NCI-H1105 (cell line): ENCODE results near the gene SGCG.
"Not testable (repeated sequence)": the region's sequence is repeated elsewhere in the genome, so short reads cannot be mapped to it uniquely, and the experiment has no call there.

Source experiments
- DNase-seq: peaks from one replicate; lab custom pipeline; 2025; lab: John Stamatoyannopoulos, UW

Gene SGCG

GRCh38 chr13:23212671-23213070 lies 31.9 kb downstream of the SGCG start:
- DNase-seq, result no peak

DNA sequence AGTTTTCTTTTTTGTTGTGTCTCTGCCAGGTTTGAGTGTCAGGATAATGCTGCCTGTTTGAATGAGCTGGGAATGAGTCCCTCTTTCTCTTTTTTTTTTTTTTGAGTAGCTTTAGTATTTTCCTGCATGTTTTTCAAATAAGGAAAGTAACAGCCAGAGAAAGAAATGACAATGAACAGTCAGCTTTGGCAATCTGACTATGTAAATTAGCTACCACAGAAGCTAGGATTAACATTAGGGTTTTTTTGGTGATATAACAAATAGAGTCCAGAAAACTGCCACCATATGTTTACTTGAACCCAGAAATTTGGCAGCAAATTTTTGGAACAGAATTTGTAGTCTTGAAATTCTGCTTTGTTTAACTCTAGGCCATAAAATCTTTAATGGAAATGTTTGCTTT lies 50.5 kb downstream of the SGCG start:
- no peak for DNase-seq

- no peak for DNase-seq
Observed at GRCh38 chr13:23235994-23236393, 55.2 kb downstream of the SGCG start.

DNA sequence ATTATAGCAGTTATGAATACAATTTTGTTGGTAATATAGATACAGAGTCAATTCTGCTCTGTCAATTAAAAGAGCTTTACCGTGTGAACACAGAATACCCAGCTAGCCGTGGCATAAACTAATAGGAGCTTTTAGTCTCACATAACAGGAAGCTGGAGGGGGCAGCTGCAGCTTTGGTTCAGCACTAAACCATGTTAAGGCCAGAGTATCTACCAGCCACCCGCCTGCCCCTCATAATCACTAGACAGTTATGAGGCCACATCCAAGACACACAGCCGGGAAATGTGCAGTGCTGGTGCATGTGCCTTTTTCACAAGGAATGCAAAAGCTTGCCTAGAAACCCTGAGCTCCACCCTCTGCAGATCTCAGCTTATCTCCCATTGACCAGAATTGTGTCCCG lies 62.3 kb downstream of the SGCG start:
- DNase-seq, result no peak

GRCh38 chr13:23248410-23248809 lies 67.6 kb downstream of the SGCG start:
- DNase-seq, result not testable (repeated sequence)

DNA sequence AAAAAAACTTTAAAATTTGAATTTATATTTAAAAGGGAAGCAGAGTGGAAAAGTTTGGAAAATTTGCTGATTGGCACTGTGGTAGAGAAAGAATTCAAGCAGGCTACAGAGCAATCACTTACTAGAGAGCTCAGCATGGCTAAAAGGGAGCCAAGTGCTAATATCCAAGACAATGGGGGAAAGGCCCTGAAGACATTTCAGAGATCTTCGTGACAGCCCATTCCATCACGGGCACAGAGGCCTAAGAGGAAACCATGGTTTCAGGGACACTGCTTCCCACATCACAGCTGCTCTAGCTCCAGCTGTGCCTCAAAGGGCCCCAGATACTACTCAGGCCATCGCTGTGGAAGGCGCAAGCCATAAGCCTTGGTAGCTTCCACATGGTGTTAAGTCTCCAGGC lies 73.7 kb downstream of the SGCG start:
- no peak for DNase-seq

DNA sequence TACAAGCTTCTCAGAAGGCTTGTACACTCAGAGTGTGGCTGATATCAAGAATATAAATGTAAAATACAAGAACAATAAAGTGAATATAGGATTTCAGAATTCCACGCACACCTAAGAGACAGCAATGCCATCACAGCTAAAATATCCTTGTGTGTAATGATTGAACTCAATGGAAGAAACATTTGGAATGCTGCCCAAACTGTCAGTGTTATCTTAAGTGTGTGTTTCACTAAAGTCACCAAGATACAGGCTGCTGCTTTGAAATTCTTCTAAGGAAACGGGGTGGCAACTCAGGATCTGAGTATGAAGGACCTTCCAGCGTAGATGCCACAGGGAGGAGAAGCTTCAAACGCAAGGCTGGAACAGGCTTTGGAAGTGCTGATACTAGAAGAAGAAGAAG lies 86.8 kb downstream of the SGCG start:
- no peak for DNase-seq

DNA sequence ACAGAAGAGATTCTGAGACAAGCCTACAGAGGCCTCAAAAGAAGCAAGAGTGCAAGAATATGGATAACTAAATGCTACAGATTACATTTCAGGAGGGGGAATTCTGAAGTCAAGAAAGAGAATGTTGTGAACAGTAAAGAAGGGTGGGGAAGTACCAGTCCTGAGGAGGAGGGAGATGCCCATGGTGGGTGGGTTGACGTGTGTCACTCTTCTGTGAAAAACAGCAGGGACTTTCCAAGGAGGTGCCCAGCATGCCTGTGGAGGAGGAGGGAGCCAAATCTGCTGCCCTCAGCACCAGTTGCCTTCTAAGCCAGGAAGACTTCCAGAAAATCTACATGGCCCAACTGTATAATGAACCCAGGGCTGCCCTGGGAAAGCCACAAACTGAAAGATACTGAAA lies 87.7 kb downstream of the SGCG start:
- DNase-seq, result no peak

GRCh38 chr13:23271331-23271730 lies 90.6 kb downstream of the SGCG start:
- no peak for DNase-seq

- DNase-seq, result no peak
Observed at GRCh38 chr13:23273498-23273897, 92.7 kb downstream of the SGCG start.

DNA sequence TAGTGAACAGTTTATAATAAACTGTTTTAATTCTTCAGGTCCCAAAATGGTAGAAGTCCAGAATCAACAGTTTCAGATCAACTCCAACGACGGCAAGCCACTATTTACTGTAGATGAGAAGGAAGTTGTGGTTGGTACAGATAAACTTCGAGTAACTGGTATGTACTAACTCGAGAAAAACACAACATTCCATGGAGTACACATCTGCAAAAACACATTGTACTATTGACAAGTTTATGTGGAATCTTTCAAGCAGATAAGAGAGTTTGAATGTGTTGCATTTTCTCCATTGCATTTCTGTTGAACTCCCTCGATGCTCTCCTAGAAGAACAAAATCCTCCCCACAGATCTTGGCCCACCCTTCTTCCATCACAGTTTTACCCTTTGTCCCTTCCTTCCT lies 98.5 kb downstream of the SGCG start:
- no peak for DNase-seq

DNA sequence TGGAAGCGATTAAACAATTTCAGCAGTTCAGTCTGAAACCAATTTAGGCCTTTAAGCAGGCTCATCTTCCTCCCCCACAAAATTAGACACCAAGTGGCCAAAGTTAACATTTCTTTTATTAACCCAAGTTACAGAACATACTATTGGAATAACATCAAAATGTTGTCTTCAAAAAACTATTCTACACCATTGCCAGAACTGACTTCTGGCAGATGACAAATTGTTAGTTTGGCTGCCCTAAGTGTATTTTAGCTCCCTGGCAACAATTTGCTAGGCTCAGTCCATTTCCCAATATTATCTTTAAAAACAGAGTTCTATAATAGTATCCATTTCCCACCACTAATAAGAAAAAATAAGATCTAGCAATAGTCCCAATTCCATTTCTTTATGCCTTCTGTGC lies 107.8 kb downstream of the SGCG start:
- DNase-seq, result no peak

DNA sequence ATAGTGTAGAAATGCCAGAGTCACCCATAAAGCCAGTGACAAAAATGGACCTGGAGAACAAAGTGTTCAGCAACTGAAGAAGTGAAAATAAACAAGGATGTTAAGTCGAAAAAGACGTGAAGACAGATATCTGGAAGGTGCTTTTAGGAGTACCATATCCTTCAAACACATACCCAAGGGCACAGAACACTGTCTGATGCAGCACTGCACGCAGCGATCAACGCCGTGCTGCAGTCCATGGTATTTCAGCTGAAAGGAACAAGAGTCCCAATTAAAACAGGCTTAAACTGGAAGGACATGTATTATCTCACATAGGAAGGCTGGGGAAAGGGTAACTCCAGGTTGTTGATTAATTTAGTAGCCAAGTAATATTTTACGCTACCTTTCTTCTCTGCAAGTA lies 108.2 kb downstream of the SGCG start:
- DNase-seq, result no peak

- DNase-seq, result peak; percentile 59
Observed at GRCh38 chr13:23289917-23290357, 109.2 kb downstream of the SGCG start.

DNA sequence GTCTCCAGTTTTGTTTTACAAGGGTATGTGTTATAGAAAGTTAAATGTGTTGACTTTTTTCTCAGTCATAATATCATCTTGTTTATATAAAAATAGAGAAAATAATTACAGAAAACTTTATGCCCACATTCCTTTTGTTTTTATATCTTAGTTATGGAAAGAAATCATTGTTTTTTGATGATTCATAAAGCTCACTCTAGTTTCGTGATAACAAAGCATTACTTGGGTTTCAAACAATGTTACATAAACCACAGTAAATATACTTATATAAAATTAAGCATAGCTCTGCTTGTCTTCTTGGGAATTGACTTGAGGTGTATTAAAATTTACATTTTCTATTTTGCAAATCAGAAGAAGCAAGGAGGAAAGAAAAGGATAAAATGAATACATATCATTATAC lies 111.8 kb downstream of the SGCG start:
- no peak for DNase-seq

GRCh38 chr13:23314837-23315236 lies 134.1 kb downstream of the SGCG start:
- not testable (repeated sequence) for DNase-seq

DNA sequence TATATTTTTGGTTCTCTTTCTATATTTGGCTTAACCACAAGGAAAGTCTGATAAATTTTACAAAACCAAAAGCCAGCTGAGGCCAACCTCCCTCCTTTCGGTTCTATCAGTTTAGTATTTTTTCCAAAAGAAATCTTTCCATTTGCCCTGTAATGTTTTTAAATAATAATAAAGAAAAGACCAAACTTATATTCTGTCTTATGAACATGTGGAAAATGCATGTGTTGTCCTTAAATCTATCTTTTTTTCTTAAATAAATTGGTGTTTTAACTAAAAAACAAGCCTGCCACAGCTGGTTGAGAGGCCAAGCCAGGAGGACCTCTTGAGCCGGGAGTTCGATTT lies 139.1 kb downstream of the SGCG start:
- no peak for DNase-seq

- DNase-seq, result no peak
Observed at GRCh38 chr13:23320926-23321534, 140.3 kb downstream of the SGCG start.

DNA sequence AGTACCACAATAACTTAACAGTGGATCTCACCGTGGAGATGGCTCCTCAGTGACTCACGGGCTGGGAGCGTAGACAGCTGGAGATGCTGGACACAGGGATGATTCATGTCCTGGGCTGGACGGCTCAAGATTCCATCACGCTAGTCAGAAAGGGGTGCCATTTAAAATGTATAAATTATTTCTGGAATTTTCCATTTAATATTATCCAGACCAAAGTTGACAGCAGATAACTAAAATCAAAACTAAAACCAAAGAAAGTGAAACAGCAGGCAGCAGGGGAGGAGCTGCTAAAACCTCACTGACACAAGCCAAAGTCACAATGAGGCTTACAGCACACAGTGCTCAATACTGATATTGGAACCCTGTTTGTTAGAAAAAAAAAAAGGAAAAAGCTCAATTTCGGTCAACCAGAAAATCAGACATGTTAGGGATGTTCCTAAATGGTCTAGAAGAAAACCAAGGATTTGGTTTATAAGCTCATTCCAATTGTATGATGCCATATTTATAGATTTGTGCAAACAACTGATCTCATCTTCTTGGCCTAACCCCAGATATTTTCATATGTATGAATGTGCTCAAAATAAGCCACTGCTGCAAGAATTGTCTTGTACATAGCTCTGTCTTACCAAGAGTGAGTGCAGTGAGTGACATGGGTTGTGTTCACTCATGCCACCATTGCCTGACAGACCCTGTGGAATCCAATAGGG lies 140.9 kb downstream of the SGCG start:
- DNase-seq, result no peak

GRCh38 chr13:23322353-23323336 lies 141.9 kb downstream of the SGCG start:
- peak; percentile 47 for DNase-seq

GRCh38 chr13:23323946-23324709 lies 143.3 kb downstream of the SGCG start:
- DNase-seq, result no peak

DNA sequence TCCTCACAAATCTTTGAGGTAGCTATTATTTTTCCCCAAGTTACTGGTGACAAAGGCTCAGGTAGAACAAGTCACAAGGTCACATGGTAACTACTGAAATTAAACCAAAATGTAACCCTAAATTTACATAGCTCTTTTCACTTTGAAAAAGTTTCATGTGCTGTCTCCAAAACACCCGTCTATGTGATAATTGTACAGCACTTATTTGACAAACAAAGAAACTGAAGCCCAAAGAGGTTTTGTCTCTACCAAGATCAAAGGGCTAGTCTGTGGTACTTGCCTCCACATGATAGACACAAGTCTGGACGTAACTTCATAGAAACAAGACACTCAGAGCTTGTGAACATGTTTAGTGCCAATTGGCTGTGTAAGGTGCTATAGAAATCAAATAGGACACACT lies 144.4 kb downstream of the SGCG start:
- DNase-seq, result no peak
